Activated naive CD8-positive, alpha-beta T cell (primary cell): ENCODE data around the gene ELMO1.

ENCODE experiments used
- H3K27ac Mint-ChIP-seq: one replicate; pipeline ENCODE4 v1.8.0; 2021; ENCODE audit warnings: mixed read lengths
- H3K27me3 Mint-ChIP-seq: one replicate; pipeline ENCODE4 v1.8.0; 2021; ENCODE audit warnings: mixed read lengths
- H3K36me3 Mint-ChIP-seq: one replicate; pipeline ENCODE4 v1.8.0; 2021; ENCODE audit warnings: mixed read lengths
- H3K4me1 Mint-ChIP-seq: one replicate; pipeline ENCODE4 v1.8.0; 2021; ENCODE audit warnings: low read depth, mixed read lengths
- H3K4me3 Mint-ChIP-seq: one replicate; pipeline ENCODE4 v1.8.0; 2021; ENCODE audit warnings: mild to moderate bottlenecking, mixed read lengths
- H3K9me3 Mint-ChIP-seq: one replicate; pipeline ENCODE4 v1.8.0; 2021; ENCODE audit warnings: low read depth, mixed read lengths

The ELMO1 gene

DNA sequence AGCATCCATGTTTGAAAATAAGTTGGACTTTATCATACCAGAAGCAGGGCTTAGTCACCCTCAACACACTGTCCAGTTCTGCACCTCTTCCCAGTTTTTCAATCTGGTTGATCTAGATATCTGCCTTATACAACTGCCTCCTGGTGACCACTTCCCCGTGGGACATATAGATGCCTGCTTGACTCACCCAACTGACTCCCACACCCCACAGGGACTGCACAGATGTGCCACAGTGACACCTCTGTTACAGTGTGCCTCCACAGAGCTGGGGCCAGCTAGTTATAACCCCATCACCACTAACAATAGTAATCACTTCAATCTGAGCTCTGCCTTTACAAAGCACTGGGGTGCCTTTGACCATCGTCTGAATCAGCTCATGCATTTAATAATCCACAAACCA lies 641.8 kb downstream of the ELMO1 start:
- Mint-ChIP-seq H3K4me3 (no peak overlapping the region), H3K9me3 (no peaks in the 10 kb centered on the region), H3K27ac (no peak overlapping the region), H3K27me3 (no peaks in the 10 kb centered on the region), H3K4me1 (peaks cover 17% of the 10 kb centered on the region), H3K36me3 (no peaks in the 10 kb centered on the region)
